ENCODE measurements around the gene KAT2B. TPM values are rescaled to one million over a fixed set of nuclear protein-coding genes. Genes with fewer than 3 reads are reported as not detected.

Gene KAT2B
- 3.6 and 5.1 TPM in 2 replicates for total RNA-seq

DNA sequence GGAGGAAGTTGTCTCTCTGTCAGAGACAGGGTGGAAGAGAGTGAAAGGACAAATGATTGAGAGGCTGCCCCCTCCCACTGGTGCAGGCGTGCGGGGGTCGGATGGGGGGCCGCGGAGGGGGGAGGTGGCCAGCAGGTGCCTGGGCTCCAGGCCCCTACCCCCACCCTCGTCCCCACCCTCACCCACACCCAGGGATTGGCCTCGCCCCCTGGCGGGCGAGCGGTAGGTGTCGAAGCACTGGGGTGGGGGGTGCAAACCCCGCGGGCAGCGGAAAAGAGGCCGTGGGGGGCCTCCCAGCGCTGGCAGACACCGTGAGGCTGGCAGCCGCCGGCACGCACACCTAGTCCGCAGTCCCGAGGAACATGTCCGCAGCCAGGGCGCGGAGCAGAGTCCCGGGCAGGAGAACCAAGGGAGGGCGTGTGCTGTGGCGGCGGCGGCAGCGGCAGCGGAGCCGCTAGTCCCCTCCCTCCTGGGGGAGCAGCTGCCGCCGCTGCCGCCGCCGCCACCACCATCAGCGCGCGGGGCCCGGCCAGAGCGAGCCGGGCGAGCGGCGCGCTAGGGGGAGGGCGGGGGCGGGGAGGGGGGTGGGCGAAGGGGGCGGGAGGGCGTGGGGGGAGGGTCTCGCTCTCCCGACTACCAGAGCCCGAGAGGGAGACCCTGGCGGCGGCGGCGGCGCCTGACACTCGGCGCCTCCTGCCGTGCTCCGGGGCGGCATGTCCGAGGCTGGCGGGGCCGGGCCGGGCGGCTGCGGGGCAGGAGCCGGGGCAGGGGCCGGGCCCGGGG lies at the start of gene KAT2B:
TSS of gene KAT2B (plus strand) at position 682 of the 783 bp plus-strand sequence. CDS start at position 714, 32 bp downstream.
- H3K4me3 ChIP-seq (ENCODE audit: low read depth, low read length) = peak within 1 kb of the TSS; percentile 86
- no peak for DNase-seq (ENCODE audit: low read depth)
- TF ChIP-seq CTCF (conservative IDR thresholded peaks at IDR 0.05; ENCODE audit: low read depth, low read length) = peak; percentile 63

GRCh38 chr3:19994796-19995195 lies 45.5 kb upstream of the KAT2B start:
- no peak overlapping the region for H3K4me3 ChIP-seq (ENCODE audit: low read depth, low read length)
- no peak for TF ChIP-seq CTCF (conservative IDR thresholded peaks at IDR 0.05; ENCODE audit: low read depth, low read length)
- no peak for DNase-seq (ENCODE audit: low read depth)

DNA sequence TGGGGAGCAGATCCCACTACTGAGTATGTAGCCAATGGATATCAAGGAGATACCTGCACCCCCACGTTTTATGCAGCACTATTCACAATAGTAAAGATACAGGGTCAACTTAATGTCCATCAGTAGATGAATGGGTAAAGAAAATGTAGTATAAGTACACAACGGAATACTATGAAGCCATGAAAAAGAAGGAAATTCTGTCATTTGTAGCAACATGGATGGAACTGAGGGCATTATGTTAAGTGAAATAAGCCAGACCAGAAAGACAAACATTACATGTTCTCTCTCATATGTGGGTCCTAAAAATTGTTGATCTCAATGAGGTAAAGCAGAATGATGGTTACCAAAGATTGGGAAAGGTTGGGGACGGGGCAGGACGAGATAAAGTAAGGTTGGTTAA lies 42.7 kb upstream of the KAT2B start:
- no peak for TF ChIP-seq CTCF (conservative IDR thresholded peaks at IDR 0.05; ENCODE audit: low read depth, low read length)

DNA sequence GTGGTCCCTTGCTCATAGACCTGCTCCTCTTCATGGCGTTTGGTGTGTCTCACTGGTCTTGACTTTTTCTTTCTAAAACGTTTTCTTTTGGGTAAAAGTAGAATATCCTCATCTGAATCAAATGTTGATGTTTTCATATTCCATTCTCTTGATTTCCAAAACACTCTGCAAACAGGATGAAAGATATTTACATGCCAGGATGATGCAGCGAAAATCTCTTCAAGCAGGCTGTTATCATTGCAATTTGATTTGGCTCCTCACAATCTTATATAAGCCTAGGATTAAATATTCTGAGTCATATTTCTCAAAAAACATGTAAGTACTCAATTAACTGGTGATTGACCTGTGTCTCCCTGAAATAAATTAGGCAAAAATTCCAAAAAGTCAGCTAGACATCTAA lies 38.3 kb upstream of the KAT2B start:
- no peak for TF ChIP-seq CTCF (conservative IDR thresholded peaks at IDR 0.05; ENCODE audit: low read depth, low read length)
- no peak overlapping the region for H3K4me3 ChIP-seq (ENCODE audit: low read depth, low read length)
- DNase-seq (ENCODE audit: low read depth) = no peak

More for the DNA sequence above, 42.7 kb upstream of the KAT2B start:
- DNase-seq (ENCODE audit: low read depth) = no peak
- no peak overlapping the region for H3K4me3 ChIP-seq (ENCODE audit: low read depth, low read length)

DNA sequence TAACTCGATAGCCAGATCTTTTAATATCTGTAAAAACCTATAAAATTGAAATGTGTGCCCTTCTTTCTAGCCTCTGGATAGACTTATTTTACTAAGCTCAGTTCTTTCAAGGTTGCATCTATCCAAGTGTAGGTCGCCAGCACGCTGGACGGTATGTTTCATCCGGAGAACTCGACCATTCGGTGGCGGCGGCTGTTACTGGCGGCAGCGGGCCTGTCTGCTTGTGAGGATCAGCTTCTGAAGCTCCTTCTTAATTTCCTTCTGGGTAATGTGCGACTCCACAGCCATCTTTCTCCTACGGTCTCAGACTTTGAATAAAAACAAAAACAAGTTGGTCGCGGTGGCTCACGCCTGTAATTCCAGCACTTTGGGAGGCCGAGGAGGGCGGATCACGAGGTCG lies 32.3 kb upstream of the KAT2B start:
- no peak for TF ChIP-seq CTCF (conservative IDR thresholded peaks at IDR 0.05; ENCODE audit: low read depth, low read length)
- no peak for DNase-seq (ENCODE audit: low read depth)
- H3K4me3 ChIP-seq (ENCODE audit: low read depth, low read length) = no peak overlapping the region

- TF ChIP-seq CTCF (conservative IDR thresholded peaks at IDR 0.05; ENCODE audit: low read depth, low read length) = no peak
- H3K4me3 ChIP-seq (ENCODE audit: low read depth, low read length) = no peak overlapping the region
- DNase-seq (ENCODE audit: low read depth) = no peak
Observed at GRCh38 chr3:20008646-20009045, 31.6 kb upstream of the KAT2B start.

DNA sequence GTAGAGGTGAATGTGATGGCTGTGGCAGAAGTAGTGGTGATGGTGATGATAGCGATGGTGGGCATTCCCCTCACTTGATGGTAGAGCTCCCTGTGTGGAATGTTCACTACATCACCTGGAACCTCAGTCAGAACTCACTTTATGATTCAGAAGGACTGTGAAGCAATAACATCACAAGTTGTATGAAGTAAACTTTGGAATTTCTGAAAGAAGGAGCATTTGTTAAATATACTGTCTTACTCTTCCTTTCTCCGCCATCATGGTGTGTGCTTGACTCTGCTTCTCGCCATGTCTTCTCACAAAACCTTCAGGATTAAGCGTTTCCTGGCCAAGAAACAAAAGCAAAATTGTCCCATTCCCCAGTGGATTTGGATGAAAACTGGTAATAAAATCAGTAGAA lies 28.1 kb upstream of the KAT2B start, which contains the start of gene PP2D1:
TSS of gene PP2D1 (minus strand) at position 101 of the 400 bp plus-strand sequence. CDS start 192 bp downstream, outside the sequence.
- DNase-seq (ENCODE audit: low read depth) = no peak
- no peak for TF ChIP-seq CTCF (conservative IDR thresholded peaks at IDR 0.05; ENCODE audit: low read depth, low read length)
- no peak within 1 kb of the TSS for H3K4me3 ChIP-seq (ENCODE audit: low read depth, low read length)
